Prostate gland (tissue), 2 donors: ENCODE data around the gene MAP3K8.

ENCODE experiments used
- CTCF ChIP-seq, 4 experiments: fragments of 200-600 bp in 2 of 4; fragments of 450-650 bp in 2 of 4; sonication (generic) in 2 of 4; IDR thresholded peaks; 1 replicate in 3 of 4; 2 replicates in 1 of 4; pipeline ENCODE4 v1.5.1; 2016 to 2019; ENCODE audit warnings: antibody characterized with exemption in 4 of 4, mild to moderate bottlenecking in 2 of 4, moderate library complexity in 2 of 4
- POLR2A ChIP-seq: fragments of 450-650 bp; IDR thresholded peaks from one replicate; pipeline ENCODE4 v1.6.1; 2016; ENCODE audit warnings: antibody characterized with exemption, mild to moderate bottlenecking

- TF ChIP-seq CTCF (IDR thresholded peaks at IDR 0.05), result no peak
- TF ChIP-seq POLR2A, result no peak
Measured at GRCh38 chr10:30500963-30501504, 67.0 kb downstream of the MAP3K8 start.
